ENCODE measurements around the gene IBSP.

GRCh38 chr4:87843936-87844335 is 44.6 kb downstream of the IBSP start:
- TF ChIP-seq CTCF (IDR thresholded peaks at IDR 0.05; ENCODE audit: low read length) (no peak), EZH2 (IDR thresholded peaks at IDR 0.05; ENCODE audit: borderline replicate concordance, low read length) (no peak)
